Measurements from ENCODE around the gene ASCL5. TPM values are rescaled to one million over a fixed set of nuclear protein-coding genes. Genes with fewer than 3 reads are reported as not detected.

Gene ASCL5
- total RNA-seq, 1 experiment from 2014 or later: not detected

GRCh38 chr1:201084295-201084694 lies 42.7 kb downstream of the ASCL5 start:
- ChIA-PET POLR2A (no interaction called here), CTCF (interaction anchor here (0.8 kb wide), 1 partner anchor 189 kb away, joined by 3 read pairs; no protein-coding TSS in a partner anchor)
- Histone ChIP-seq H3K36me3 (ENCODE audit: control insufficient read depth, insufficient read depth, low read length) (no peaks in the 10 kb centered on the region), H3K4me1 (ENCODE audit: control insufficient read depth, insufficient read depth, low read length) (no peaks in the 10 kb centered on the region), H3K27me3 (ENCODE audit: control insufficient read depth, insufficient read depth, low read length) (peaks cover 5% of the 10 kb centered on the region), H3K4me3 (ENCODE audit: low read depth in 2 of 2, low read length in 2 of 2) (no peak overlapping the region), H3K9me3 (ENCODE audit: control insufficient read depth, insufficient read depth, low read depth, low read length) (no peaks in the 10 kb centered on the region), H3K27ac (ENCODE audit: low read length) (no peak overlapping the region)
- in situ Hi-C loops (cut with HindIII; ENCODE audit: low pct_unique_long_range_greater_than_20kb, low sequenced_read_pairs): no loop called here
- no peak for DNase-seq (ENCODE audit: low read depth, low spot score)
- intact Hi-C loops (cut with micrococcal nuclease; ENCODE audit: unreplicated experiment): no loop called here
- no peak for ATAC-seq
- no peak for TF ChIP-seq CTCF (IDR thresholded peaks at IDR 0.05)
- no peak for TF ChIP-seq SIN3A (IDR thresholded peaks at IDR 0.05; ENCODE audit: borderline replicate concordance, insufficient read depth, low read depth, low read length)
- TF ChIP-seq REST (IDR thresholded peaks at IDR 0.05; ENCODE audit: insufficient read depth in 1 of 2, low read depth in 2 of 2, low read length in 1 of 2): no peak
- TF ChIP-seq POLR2AphosphoS5 (IDR thresholded peaks at IDR 0.05; ENCODE audit: low read depth, low read length): no peak
- no peak for TF ChIP-seq TCF7L2 (IDR thresholded peaks at IDR 0.05; ENCODE audit: low read depth, low read length)
- no TSS peak for BruUV-seq (replicated peaks)

GRCh38 chr1:201083741-201084140 lies 43.2 kb downstream of the ASCL5 start:
- ChIA-PET POLR2A (no interaction called here), CTCF (interaction anchor here (0.6 to 0.8 kb wide), 2 partner anchors 188 to 232 kb away, joined by 3 to 5 read pairs; no protein-coding TSS in a partner anchor)
- Histone ChIP-seq H3K4me3 (ENCODE audit: low read depth in 2 of 2, low read length in 2 of 2) (no peak overlapping the region), H3K27ac (ENCODE audit: low read length) (no peak overlapping the region), H3K27me3 (ENCODE audit: control insufficient read depth, insufficient read depth, low read length) (peaks cover 5% of the 10 kb centered on the region), H3K9me3 (ENCODE audit: control insufficient read depth, insufficient read depth, low read depth, low read length) (no peaks in the 10 kb centered on the region), H3K36me3 (ENCODE audit: control insufficient read depth, insufficient read depth, low read length) (no peaks in the 10 kb centered on the region), H3K4me1 (ENCODE audit: control insufficient read depth, insufficient read depth, low read length) (no peaks in the 10 kb centered on the region)
- no peak for DNase-seq (ENCODE audit: low read depth, low spot score)
- no TSS peak for BruUV-seq (replicated peaks)
- intact Hi-C loops (cut with micrococcal nuclease; ENCODE audit: unreplicated experiment) (no loop called here), in situ Hi-C loops (cut with HindIII; ENCODE audit: low pct_unique_long_range_greater_than_20kb, low sequenced_read_pairs) (no loop called here)
- ATAC-seq: no peak
- TF ChIP-seq TCF7L2 (IDR thresholded peaks at IDR 0.05; ENCODE audit: low read depth, low read length) (no peak), CTCF (IDR thresholded peaks at IDR 0.05) (no peak), REST (IDR thresholded peaks at IDR 0.05; ENCODE audit: insufficient read depth in 1 of 2, low read depth in 2 of 2, low read length in 1 of 2) (no peak), POLR2AphosphoS5 (IDR thresholded peaks at IDR 0.05; ENCODE audit: low read depth, low read length) (no peak), SIN3A (IDR thresholded peaks at IDR 0.05; ENCODE audit: borderline replicate concordance, insufficient read depth, low read depth, low read length) (no peak)

Data from Panc1 (cell line).